IMR-90 (cell line): ENCODE results near the gene ZDHHC4. TPM values are rescaled to one million over a fixed set of nuclear protein-coding genes. Genes with fewer than 3 reads are reported as not detected.

ENCODE experiments used
- ATAC-seq: fragments of 200-7000 bp; cut with Tn5 transposase; 2 replicates; pipeline ENCODE4 v1.9.1; 2020; ENCODE audit warnings: low read depth, mild to moderate bottlenecking, moderate library complexity
- BruUV-seq: library from RNA; stranded (reverse); fragments of 400-500 nt; replicated peaks from 2 replicates; lab custom pipeline; 2021; lab: Mats Ljungman, UMichigan
- CTCF ChIA-PET: fragments of 300-600 bp; formaldehyde crosslinking; extraction: SDS; loops from one replicate; lab custom pipeline; 2021; ENCODE audit warnings: antibody characterized with exemption; lab: Yijun Ruan, JAX
- POLR2A ChIA-PET: fragments of 300-600 bp; sonication (Branson Sonifier 250); formaldehyde crosslinking; loops from one replicate; lab custom pipeline; 2022; ENCODE audit warnings: antibody characterized with exemption; ENCODE audit not compliant: unreplicated experiment; lab: Charles Lee
- DNase-seq: peaks from one replicate; pipeline ENCODE4 v3.0.0; 2013
- H2AFZ ChIP-seq: replicated peaks from 2 replicates; pipeline ENCODE3; 2013; ENCODE audit warnings: low read length, mild to moderate bottlenecking; ENCODE audit not compliant: poor library complexity
- H2AK5ac ChIP-seq: 2 replicates; pipeline ENCODE4 v1.6.1; 2013; ENCODE audit warnings: low read depth, low read length, inconsistent platforms
- H2AK9ac ChIP-seq: replicated peaks from 2 replicates; pipeline ENCODE3; 2013; ENCODE audit warnings: mild to moderate bottlenecking, low read depth, low read length, moderate library complexity; ENCODE audit not compliant: poor library complexity
- H2BK120ac ChIP-seq: 2 replicates; pipeline ENCODE4 v1.6.1; 2013; ENCODE audit warnings: low read depth, low read length, inconsistent platforms
- H2BK15ac ChIP-seq: 3 replicates; pipeline ENCODE4 v1.6.1; 2013; ENCODE audit warnings: low read depth, low read length, inconsistent platforms
- H2BK20ac ChIP-seq: 2 replicates; pipeline ENCODE4 v1.6.1; 2013; ENCODE audit warnings: low read depth, mild to moderate bottlenecking, inconsistent platforms, low read length, moderate library complexity
- H2BK5ac ChIP-seq: 2 replicates; pipeline ENCODE4 v1.6.1; 2013; ENCODE audit warnings: mild to moderate bottlenecking, low read depth, low read length, inconsistent platforms; ENCODE audit not compliant: poor library complexity, severe bottlenecking
- H3K14ac ChIP-seq: replicated peaks from 2 replicates; pipeline ENCODE4 v1.6.1; 2013; ENCODE audit warnings: low read depth, low read length, inconsistent platforms
- H3K18ac ChIP-seq: 2 replicates; pipeline ENCODE4 v1.6.1; 2013; ENCODE audit warnings: low read depth, low read length, control low read depth
- H3K23ac ChIP-seq: 2 replicates; pipeline ENCODE4 v1.6.1; 2013; ENCODE audit warnings: low read depth, low read length, inconsistent platforms
- H3K27ac ChIP-seq: 2 replicates; pipeline ENCODE4 v1.5.1; 2013; ENCODE audit warnings: mild to moderate bottlenecking, control low read depth, low read length; ENCODE audit not compliant: insufficient read depth
- H3K27me3 ChIP-seq: 2 replicates; pipeline ENCODE4 v1.6.1; 2013; ENCODE audit warnings: low read length; ENCODE audit not compliant: control insufficient read depth, insufficient read depth
- H3K36me3 ChIP-seq: 2 replicates; pipeline ENCODE4 v1.6.1; 2013; ENCODE audit warnings: low read length, mixed read lengths; ENCODE audit not compliant: control insufficient read depth, insufficient read depth
- H3K4ac ChIP-seq: 2 replicates; pipeline ENCODE4 v1.6.1; 2013; ENCODE audit warnings: low read depth, low read length, inconsistent platforms
- H3K4me1 ChIP-seq: 2 replicates; pipeline ENCODE4 v1.6.1; 2013; ENCODE audit warnings: low read length, mixed read lengths; ENCODE audit not compliant: control insufficient read depth, insufficient read depth
- H3K4me2 ChIP-seq: 2 replicates; pipeline ENCODE4 v1.6.1; 2013; ENCODE audit warnings: low read depth, mild to moderate bottlenecking, control low read depth, low read length, moderate library complexity
- H3K4me3 ChIP-seq: 2 replicates; pipeline ENCODE4 v1.5.1; 2013; ENCODE audit warnings: low read depth, mild to moderate bottlenecking, control low read depth, low read length, moderate library complexity; ENCODE audit not compliant: insufficient read depth
- H3K56ac ChIP-seq: 2 replicates; pipeline ENCODE4 v1.6.1; 2013; ENCODE audit warnings: low read length, inconsistent platforms; ENCODE audit not compliant: insufficient read depth; ENCODE audit errors: extremely low read depth
- H3K79me1 ChIP-seq, 2 experiments: 2 replicates each; pipeline ENCODE4 v1.6.1; 2013; ENCODE audit warnings: low read length in 2 of 2, inconsistent platforms in 1 of 2, low read depth in 1 of 2
- H3K9ac ChIP-seq: 2 replicates; pipeline ENCODE4 v1.6.1; 2013; ENCODE audit warnings: low read depth, low read length, control low read depth
- H3K9me1 ChIP-seq: 2 replicates; pipeline ENCODE4 v1.6.1; 2013; ENCODE audit warnings: low read length, inconsistent platforms; ENCODE audit not compliant: insufficient read depth
- H3K9me3 ChIP-seq: 2 replicates; pipeline ENCODE4 v1.6.1; 2013; ENCODE audit warnings: low read length; ENCODE audit not compliant: control insufficient read depth, insufficient read depth
- H4K20me1 ChIP-seq: 2 replicates; pipeline ENCODE4 v1.6.1; 2013; ENCODE audit warnings: low read length, inconsistent platforms; ENCODE audit not compliant: insufficient read depth
- H4K5ac ChIP-seq: 2 replicates; pipeline ENCODE4 v1.6.1; 2013; ENCODE audit warnings: mild to moderate bottlenecking, low read depth, low read length, control low read depth
- H4K8ac ChIP-seq, 2 experiments: 2 replicates each; pipeline ENCODE4 v1.6.1; 2013; ENCODE audit warnings: low read depth in 2 of 2, low read length in 2 of 2, control low read depth in 1 of 2, inconsistent platforms in 1 of 2
- H4K91ac ChIP-seq: 2 replicates; pipeline ENCODE4 v1.6.1; 2013; ENCODE audit warnings: low read depth, low read length, inconsistent platforms; ENCODE audit not compliant: insufficient read depth
- BHLHE40 ChIP-seq: fragments of 150-350 bp; IDR thresholded peaks from 2 replicates; pipeline ENCODE4 v1.6.1; 2016; ENCODE audit warnings: mild to moderate bottlenecking, low read depth, low read length
- RAD21 ChIP-seq: IDR thresholded peaks from 2 replicates; pipeline ENCODE4 v1.6.1; 2012; ENCODE audit warnings: low read length, improper control_type of control experiment
- WGBS, 2 experiments: methylation state at CpG; one replicate each; pipeline versions ENCODE4 v1.1.5 to v1.1.7; 2013; ENCODE audit warnings: missing lambda C conversion rate in 2 of 2; ENCODE audit not compliant: insufficient read length in 1 of 2; ENCODE audit errors: extremely low coverage in 2 of 2; 5-methylcytosine and 5-hydroxymethylcytosine counted together
- dilution Hi-C: fragments of 300-500 bp; cut with HindIII; formaldehyde crosslinking; loops from one replicate; pipeline ENCODE4 v1.14.3; 2018; ENCODE audit warnings: low sequenced_read_pairs; ENCODE audit not compliant: unreplicated experiment
- in situ Hi-C: fragments of 300-500 bp; cut with MboI; formaldehyde crosslinking; loops from 3 replicates; pipeline ENCODE4 v1.14.3; 2019; ENCODE audit warnings: low sequenced_read_pairs, inconsistent platforms, mixed read lengths
- intact Hi-C: fragments of 100-400 bp; cut with micrococcal nuclease; formaldehyde crosslinking; loops from 2 replicates; pipeline ENCODE4 v1.10.0; 2022
- polyA plus RNA-seq, 3 experiments: library from polyadenylated mRNA; depleted of rRNA; stranded (reverse); fragments of >200 nt; gene quantifications; 2 replicates each; pipeline ENCODE4 v1.2.3, GENCODE V29; 2012; ENCODE audit warnings: low replicate concordance in 1 of 3
- total RNA-seq: library from RNA; depleted of rRNA; stranded (reverse); fragments of >200 nt; gene quantifications from 2 replicates; pipeline ENCODE4 v1.2.3, GENCODE V29; 2012
- TF ChIP-seq, protein P1 (sequence below): conservative IDR thresholded peaks from 2 replicates; pipeline ENCODE4 v1.5.1; 2012; ENCODE audit warnings: mild to moderate bottlenecking, low read depth, low read length, improper control_type of control experiment

Gene ZDHHC4
- total and polyA plus RNA-seq, 2 of the 4 experiments (the other 2 are of a cell fraction), result 43.9 to 58.3 TPM

DNA sequence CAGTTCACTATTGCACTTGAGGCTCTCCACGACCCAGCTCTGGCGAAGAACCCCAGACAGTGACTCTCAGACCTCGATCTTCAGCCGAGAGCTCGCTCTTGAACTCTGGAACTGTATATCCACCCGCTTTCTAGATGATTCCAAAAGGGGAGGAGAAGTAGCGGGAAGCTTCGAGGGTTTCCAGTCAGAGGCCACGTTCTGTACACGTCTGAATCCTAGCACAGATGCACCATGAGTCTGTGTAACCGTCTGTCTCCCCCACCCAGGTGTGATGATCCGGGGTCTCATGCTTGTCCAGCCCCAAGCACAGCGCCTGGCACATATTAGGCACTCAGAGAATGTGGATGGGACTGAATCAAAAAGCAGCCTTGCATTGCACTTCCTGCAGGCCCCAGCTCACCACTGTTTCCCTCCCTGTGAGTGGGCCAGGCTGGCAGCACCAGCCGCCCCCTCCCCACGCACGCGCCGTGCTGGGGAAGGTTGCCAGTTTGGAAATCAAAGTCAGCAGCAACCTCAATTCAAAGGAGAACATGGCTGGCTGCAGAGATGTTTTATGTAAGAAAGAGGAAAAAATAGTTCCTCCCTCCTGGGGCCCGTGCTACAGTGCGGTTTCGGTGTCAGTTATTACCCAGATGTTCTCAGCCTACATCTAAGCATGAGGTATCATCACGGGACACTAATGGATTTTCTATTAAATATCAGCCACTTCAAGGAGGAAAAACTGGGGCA, 31.7 kb upstream of the ZDHHC4 start:
- ChIA-PET CTCF (no interaction called here), POLR2A (no interaction called here)
- Histone ChIP-seq H3K9me3 (no peaks in the 10 kb centered on the region), H3K23ac (no peak overlapping the region), H3K27ac (no peak overlapping the region), H2BK15ac (no peak overlapping the region), H4K20me1 (no peaks in the 10 kb centered on the region), H3K4me1 (no peaks in the 10 kb centered on the region), H3K14ac (no peak overlapping the region), H3K9ac (no peak overlapping the region), H2BK20ac (no peak overlapping the region), H3K79me1 (no peaks in the 10 kb centered on the region), H2BK5ac (no peak overlapping the region), H3K56ac (no peak overlapping the region), H2AK9ac (no peak overlapping the region), H3K27me3 (peaks cover 6% of the 10 kb centered on the region; the same call in 1 of the 2 replicates), H2AK5ac (no peak overlapping the region), H3K36me3 (no peaks in the 10 kb centered on the region), H3K18ac (no peak overlapping the region), H2AFZ (no peak overlapping the region), H4K8ac (no peak overlapping the region), H3K4me2 (no peak overlapping the region), H3K4ac (no peak overlapping the region), H2BK120ac (no peak overlapping the region), H3K4me3 (no peak overlapping the region), H4K5ac (no peak overlapping the region), H3K9me1 (no peaks in the 10 kb centered on the region), H4K91ac (no peak overlapping the region)
- intact Hi-C loops, result no loop called here
- TF ChIP-seq, protein P1, sequence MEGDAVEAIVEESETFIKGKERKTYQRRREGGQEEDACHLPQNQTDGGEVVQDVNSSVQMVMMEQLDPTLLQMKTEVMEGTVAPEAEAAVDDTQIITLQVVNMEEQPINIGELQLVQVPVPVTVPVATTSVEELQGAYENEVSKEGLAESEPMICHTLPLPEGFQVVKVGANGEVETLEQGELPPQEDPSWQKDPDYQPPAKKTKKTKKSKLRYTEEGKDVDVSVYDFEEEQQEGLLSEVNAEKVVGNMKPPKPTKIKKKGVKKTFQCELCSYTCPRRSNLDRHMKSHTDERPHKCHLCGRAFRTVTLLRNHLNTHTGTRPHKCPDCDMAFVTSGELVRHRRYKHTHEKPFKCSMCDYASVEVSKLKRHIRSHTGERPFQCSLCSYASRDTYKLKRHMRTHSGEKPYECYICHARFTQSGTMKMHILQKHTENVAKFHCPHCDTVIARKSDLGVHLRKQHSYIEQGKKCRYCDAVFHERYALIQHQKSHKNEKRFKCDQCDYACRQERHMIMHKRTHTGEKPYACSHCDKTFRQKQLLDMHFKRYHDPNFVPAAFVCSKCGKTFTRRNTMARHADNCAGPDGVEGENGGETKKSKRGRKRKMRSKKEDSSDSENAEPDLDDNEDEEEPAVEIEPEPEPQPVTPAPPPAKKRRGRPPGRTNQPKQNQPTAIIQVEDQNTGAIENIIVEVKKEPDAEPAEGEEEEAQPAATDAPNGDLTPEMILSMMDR, result no peak
- TF ChIP-seq BHLHE40 (no peak), RAD21 (no peak)
- DNase-seq (no peak), ATAC-seq (no peak)
- dilution Hi-C loops, result no loop called here
- in situ Hi-C loops, result no loop called here
- no TSS peak for BruUV-seq
- WGBS, 2 experiments, result 49% methylated on average over 5 of the region's 22 CpGs; no CpG with 5 or more reads in 1 of the 2 experiments
